A549 treated with AZD2906 at 1 μM for 4 hours (cell line): ENCODE results near the gene ITGBL1. TPM values are rescaled to one million over a fixed set of nuclear protein-coding genes. Genes with fewer than 3 reads are reported as not detected.

Experiments used
- total RNA-seq: library from RNA; stranded (reverse); fragments of 200-300 nt; extraction: Qiagen RNA extraction; gene quantifications from 5 replicates; pipeline ENCODE4 v1.2.3, GENCODE V29; 2022

Gene ITGBL1, protein sequence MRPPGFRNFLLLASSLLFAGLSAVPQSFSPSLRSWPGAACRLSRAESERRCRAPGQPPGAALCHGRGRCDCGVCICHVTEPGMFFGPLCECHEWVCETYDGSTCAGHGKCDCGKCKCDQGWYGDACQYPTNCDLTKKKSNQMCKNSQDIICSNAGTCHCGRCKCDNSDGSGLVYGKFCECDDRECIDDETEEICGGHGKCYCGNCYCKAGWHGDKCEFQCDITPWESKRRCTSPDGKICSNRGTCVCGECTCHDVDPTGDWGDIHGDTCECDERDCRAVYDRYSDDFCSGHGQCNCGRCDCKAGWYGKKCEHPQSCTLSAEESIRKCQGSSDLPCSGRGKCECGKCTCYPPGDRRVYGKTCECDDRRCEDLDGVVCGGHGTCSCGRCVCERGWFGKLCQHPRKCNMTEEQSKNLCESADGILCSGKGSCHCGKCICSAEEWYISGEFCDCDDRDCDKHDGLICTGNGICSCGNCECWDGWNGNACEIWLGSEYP
- 0.97 to 2.0 TPM (median 1.8 TPM) in 5 replicates for total RNA-seq

GRCh38 chr13:101452519-101453485 lies at the start of gene ITGBL1:
ITGBL1 (plus strand) TSS chr13:101452675; CDS start chr13:101452834, 159 bp downstream.

GRCh38 chr13:101416181-101417042 lies 36.1 kb upstream of the ITGBL1 start, which contains the start of gene NALCN:
NALCN (minus strand) TSS chr13:101416508; CDS start chr13:101399126, 17,382 bp downstream.

Other genes with a start within 250 kb of the ITGBL1 start
- gene NALCN, start 36.2 kb upstream of the ITGBL1 start, total RNA-seq: 3.1 to 4.2 TPM (median 3.9 TPM) in 5 replicates